Stimulated activated CD4-positive, alpha-beta T cell treated with anti-CD3 and anti-CD28 coated beads, Interleukin-4, amount 100 ng/mL, for 24 hours (primary cell): ENCODE results near the gene CSNK2B.

Experiments
- DNase-seq: peaks from one replicate; pipeline ENCODE4 v3.0.0-alpha.2; 2020

The CSNK2B gene

DNA sequence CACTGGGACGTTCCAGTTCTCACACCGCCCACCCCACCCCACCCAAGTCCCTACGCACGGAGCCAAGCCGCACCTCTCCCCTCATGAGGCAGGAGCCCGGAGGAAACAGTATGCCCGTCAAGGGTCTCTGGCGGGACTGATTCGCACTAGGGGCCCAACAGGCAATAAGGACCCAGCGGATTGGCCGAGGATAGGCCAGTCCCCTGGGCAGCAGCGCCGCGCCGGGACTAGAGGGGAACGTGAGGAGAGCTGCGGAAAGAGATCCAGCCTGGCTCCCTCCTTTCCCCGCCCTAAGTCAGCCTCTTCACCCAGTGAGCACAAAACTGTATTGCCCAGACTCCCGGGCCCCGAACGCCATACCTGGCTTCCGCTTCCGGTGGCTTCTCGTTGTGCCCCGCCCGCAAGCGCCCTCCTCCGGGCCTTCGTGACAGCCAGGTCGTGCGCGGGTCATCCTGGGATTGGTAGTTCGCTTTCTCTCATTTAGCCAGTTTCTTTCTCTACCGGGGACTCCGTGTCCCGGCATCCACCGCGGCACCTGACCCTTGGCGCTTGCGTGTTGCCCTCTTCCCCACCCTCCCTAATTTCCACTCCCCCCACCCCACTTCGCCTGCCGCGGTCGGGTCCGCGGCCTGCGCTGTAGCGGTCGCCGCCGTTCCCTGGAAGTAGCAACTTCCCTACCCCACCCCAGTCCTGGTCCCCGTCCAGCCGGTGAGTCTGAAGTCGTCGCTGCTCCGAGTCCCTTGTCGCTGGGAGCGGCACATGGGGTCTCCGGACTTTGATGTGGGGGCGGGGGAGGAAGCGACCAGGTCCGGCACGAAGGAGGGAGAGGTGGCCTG is at the start of gene CSNK2B:
Gene CSNK2B, plus strand, starts transcription at position 580 of the 836 bp plus-strand sequence. CDS start 752 bp downstream, outside the sequence.
- DNase-seq = peak; percentile 99

DNA sequence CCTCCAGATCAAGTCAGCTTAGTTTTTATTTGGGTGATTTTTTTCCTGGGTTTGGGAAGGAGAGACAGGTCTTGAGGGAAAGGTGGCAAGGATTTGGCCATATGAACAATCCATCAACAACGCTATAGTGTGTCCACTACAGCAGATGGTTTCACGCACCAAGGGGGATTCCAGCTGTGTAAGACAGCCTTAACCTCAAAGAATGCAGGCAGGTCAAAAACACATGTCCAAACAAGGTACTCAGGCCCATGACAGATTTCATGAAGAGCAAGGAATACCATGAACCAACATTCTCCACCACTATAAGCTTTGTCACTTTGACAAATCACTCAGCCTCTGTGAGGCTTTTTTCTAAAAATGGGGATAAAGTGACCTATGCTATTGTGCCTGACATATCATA is 48.9 kb upstream of the CSNK2B start:
- DNase-seq = no peak

DNA sequence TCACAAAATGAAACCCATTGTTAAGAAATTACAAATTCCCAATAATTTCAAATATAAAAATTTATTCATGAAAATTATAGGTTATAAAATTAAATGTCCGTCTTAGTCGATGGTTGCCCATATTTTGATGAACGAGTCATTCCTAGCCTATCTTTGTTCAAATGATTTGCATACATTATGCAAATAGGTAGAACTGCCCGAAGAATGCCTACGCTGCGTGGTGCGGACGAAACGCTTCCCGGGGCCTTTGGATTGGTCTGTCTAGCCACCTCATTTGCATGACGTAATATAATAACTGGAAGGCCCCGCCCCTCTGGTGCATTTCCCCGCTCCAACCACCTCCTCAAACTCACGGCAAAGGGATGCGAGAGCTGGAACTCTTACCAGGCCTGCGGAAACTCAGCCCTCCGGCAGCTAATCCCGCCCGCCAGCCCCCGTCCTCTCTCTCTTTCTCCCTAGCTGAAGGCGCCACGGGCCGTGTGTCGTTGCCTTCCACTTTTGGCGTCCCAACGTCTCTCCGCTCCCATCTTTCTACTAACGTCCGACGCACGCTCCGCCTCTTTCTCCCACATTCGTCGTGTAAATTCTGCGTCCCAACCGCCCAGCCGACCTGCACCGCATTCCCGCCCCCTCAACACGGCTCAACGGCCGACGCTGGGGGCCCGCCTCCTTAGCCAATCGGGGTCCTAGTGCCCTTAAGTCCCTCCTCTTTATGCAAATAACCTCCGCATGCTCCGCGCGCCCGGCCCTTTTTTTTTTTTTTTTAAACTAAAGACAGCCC is 45.9 kb upstream of the CSNK2B start:
- DNase-seq = peak; percentile 98

DNA sequence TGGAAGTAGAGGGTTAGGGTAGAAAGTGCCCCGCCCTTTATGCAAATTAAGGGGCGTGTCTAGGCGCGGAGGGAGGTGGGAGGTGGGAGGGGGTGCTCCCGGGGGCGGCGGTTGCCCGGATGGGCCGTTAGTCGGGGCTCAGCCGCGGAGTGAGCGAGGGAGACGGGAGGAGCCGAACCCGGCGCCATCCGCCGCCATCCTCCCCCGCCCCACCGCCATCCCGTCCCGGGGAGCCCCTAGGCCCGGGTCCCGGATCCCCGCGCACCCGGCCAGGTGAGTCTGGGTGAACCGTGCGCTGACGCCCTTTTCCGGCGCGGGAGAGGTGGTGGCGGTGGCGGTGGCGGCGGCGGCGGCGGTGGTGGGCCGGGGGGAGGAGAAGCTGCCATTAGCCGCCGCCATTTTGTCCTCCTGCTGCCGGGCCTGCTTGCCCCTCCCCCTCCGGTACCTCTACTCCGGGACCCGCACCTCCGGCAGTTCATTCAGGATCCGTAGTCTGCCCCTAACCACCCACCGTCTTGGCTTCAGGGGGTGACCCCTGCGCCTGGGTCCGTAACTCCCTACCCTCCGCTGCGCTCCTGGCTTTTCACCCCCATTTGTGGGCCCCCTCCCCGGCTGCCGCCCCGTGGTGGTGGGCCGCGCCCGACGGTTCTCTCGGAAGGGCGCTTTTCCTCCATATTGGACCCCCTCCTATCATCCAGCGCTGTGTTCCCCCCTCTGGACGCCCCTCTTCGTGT is 45.1 kb upstream of the CSNK2B start, which contains the start of gene PRRC2A:
Gene PRRC2A, plus strand, starts transcription at position 130 of the 734 bp plus-strand sequence. CDS start 2,075 bp downstream, outside the sequence.
- peak; percentile 96 for DNase-seq

DNA sequence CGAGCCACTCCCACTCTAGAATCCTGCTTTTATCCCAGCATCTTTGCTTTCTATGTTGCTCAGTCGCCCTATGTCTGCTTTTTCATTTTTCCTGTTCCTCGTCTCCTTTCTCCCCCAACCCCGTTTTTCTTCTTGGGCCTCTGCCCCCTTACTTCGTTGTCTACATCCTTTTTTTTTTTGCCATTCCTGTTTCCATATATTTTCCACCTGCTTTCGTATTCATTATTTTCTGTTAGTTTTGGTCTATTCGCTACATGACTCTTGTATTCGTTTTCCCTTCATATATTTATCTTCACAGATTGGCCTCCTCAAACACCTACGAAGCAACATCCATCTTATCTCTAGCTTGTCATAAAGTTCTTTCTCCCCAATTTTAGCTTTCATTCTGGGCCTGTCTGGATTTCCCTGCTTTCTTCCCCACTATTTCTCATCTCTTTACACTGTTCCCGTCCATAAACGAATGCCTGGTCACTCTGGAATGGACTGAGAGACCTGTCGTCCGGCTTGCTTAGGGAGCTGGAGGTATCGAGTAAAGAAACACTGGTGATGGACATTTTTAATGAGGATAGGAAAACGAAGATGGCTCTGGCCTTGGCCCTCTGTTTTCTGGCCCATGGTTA is 44.5 kb upstream of the CSNK2B start:
- DNase-seq = no peak

DNA sequence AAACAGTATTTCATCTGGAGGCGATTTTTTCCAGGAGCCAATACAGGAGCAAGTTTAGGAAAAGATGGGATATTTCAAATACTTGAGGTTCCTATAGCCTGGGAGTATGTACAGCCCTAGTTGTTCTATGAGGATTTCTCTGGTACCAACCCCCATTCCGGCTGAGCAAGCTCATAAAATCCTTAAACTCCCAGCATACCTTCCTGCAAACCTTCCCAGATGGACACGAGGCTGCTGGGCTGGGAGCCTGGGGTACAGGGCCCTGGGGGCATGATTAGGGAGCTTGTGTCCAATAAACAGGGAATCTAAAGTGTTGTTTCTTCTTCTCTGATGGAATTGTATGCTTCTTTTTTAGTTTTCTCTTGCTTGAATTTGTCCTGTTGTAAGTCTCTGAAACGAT is 43.9 kb upstream of the CSNK2B start:
- DNase-seq = no peak

DNA sequence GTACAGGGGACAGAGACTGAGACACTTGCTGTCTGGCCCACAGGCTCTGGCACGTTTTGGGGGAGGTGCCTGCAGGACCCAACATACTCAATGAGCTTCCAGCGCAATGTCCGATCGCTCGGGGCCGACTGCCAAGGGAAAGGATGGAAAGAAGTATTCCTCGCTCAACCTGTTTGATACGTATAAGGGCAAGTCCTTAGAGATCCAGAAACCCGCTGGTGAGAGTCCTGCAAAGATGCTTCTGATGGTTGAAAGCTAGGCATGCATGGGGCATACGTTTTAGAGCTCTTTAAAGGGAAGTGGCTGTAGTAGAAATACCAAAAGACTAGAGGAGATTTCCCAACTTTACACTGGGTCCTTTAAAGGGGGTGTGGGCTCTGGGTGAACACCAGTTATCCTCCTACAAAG is 43.2 kb upstream of the CSNK2B start:
- no peak for DNase-seq

DNA sequence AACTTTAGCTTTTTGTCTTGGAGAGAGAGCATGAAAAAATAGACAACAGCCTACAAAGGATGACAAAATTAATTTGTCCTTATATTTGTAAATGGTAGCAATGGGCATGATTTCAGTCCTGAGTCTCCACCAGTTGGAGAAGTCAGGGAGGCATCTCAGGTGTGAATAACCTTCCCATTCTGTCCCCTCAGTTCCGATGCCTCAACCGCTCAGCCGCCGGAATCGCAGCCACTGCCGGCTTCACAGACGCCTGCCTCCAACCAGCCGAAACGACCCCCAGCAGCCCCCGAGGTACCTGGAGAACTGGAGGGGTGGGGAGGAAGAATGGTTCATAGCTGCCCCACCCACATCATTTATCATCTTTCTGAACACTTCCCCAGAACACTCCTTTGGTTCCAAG is 41.8 kb upstream of the CSNK2B start:
- DNase-seq = no peak

DNA sequence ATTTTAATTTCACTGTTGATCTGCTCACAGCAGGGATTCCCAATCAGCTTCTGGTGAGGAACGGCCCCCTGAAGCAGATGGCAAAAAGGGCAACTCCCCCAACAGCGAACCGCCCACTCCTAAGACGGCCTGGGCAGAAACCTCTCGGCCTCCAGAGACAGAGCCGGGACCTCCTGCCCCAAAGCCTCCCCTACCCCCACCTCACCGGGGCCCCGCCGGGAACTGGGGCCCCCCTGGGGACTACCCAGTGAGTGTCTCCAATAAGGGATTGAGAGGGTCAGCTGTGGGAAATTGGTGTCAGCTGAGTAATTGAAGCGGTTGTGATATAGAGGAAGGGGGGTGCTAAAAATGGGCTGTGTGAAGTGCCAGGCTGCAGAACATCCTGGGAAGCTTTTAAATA is 38.9 kb upstream of the CSNK2B start:
- DNase-seq = no peak

DNA sequence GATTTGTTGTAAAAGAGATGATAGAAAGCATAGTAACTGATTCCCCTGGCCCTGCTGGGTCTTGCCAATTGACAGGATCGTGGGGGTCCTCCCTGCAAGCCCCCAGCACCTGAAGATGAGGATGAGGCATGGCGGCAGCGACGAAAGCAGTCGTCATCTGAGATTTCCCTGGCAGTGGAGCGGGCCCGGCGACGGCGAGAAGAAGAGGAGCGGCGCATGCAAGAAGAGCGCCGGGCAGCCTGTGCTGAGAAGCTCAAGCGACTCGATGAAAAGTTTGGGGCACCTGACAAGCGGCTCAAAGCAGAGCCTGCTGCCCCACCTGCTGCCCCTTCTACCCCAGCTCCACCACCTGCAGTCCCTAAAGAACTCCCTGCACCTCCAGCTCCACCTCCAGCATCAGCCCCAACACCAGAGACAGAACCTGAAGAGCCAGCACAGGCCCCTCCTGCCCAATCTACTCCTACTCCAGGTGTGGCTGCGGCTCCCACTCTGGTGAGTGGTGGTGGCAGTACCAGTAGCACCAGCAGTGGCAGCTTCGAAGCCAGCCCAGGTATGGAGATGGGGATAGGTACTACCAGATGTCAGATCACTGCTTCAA is 38.1 kb upstream of the CSNK2B start:
- DNase-seq = no peak

DNA sequence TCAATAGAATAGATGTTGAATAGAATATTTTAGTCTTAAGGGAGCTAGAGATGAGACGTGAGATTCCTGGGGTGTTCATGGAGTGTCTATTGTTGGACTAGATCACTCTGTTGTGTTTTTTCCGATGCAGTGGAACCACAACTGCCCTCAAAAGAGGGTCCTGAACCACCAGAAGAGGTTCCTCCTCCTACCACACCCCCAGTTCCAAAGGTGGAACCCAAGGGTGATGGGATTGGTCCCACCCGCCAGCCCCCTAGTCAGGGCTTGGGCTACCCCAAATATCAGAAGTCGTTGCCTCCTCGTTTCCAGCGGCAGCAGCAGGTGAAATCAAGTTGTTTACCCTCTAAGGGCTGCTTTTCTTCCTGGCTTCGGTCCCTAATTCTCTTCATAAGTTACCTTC is 36.9 kb upstream of the CSNK2B start:
- DNase-seq = no peak

DNA sequence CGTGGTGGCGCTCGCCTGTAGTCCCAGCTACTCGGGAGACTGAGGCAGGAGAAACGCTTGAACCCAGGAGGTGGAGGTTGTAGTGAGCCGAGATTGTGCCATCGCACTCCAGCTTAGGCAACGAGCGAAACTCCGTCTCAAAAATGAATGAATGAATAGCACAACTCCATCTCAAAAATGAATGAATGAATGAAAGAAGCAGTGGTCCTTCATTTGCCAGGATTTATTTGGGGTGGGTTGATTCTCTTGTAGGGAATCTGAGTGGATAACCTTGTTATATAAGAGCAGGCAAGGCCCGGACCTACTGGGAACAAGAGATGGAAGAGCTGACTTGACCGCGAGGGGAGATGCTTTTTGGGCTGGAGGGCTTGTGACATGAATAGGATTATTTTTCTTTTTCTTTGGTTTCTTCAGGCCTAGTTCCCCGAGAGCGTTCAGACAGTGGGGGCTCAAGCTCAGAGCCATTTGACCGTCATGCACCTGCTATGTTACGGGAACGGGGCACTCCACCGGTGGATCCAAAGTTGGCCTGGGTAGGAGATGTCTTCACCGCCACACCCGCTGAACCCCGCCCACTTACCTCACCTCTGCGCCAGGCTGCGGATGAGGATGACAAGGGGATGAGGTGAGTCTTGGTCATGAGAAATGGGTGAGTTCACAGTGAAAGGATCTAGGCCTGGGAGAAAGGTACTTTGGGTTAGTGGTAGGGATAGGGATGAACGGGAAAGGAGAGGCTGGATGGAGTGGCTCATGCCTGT is 35.5 kb upstream of the CSNK2B start:
- no peak for DNase-seq

DNA sequence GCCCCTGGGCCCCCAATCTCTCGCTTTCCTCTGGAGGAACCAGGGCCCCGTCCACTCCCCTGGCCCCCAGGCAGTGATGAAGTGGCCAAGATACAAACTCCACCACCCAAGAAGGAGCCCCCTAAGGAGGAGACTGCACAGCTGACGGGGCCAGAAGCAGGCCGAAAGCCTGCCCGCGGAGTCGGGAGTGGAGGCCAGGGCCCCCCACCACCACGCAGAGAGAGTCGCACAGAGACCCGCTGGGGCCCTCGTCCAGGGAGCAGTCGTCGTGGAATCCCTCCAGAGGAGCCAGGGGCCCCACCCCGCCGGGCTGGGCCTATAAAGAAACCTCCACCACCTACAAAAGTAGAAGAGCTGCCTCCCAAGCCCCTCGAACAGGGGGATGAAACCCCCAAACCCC is 34.7 kb upstream of the CSNK2B start:
- no peak for DNase-seq

DNA sequence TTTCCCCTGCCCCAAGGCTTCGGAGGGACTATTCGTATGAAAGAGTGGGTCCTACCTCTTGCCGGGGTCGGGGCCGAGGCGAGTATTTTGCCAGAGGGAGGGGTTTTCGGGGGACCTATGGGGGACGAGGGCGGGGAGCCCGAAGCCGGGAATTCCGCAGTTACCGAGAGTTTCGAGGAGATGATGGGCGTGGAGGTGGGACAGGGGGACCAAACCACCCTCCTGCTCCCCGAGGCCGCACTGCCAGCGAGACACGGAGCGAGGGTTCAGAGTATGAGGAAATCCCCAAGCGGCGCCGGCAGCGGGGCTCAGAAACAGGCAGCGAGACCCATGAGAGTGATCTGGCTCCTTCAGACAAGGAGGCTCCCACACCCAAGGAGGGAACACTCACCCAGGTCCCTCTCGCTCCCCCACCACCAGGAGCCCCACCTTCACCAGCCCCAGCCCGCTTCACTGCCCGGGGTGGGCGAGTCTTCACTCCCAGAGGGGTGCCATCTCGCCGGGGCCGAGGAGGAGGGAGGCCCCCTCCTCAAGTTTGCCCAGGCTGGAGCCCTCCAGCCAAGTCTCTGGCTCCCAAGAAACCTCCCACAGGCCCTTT is 34.1 kb upstream of the CSNK2B start:
- DNase-seq = no peak

DNA sequence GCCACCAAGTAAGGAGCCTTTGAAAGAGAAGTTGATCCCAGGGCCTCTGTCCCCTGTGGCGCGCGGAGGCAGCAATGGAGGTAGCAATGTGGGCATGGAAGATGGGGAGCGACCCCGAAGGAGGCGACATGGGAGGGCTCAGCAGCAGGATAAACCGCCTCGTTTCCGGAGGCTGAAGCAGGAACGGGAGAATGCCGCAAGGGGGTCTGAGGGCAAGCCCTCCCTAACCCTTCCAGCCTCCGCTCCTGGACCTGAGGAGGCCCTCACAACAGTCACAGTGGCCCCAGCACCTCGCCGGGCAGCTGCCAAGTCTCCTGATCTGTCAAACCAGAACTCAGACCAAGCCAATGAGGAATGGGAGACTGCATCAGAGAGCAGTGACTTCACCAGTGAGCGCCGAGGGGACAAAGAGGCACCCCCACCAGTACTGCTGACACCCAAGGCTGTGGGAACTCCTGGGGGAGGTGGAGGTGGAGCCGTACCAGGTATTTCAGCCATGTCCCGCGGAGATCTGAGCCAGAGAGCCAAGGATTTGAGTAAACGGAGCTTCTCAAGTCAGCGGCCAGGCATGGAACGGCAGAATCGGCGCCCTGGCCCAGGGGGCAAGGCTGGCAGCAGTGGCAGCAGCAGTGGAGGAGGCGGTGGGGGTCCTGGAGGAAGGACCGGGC is 33.5 kb upstream of the CSNK2B start:
- DNase-seq = no peak

DNA sequence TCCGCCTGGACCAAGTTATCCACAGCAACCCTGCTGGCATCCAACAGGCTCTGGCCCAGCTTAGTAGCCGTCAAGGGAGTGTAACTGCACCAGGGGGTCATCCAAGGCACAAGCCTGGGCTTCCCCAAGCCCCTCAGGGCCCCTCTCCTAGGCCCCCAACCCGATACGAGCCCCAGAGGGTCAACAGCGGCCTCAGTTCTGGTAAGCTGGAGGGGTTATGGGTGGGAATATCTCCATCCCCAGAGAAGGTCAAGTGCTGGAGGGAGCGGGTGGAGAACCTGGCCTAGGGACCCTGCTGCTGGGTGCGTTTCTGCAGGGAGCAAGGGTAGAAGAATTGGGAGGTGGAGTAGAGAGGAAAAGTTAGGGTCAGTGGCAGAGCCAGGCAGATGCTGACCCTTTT is 32.4 kb upstream of the CSNK2B start:
- no peak for DNase-seq

DNA sequence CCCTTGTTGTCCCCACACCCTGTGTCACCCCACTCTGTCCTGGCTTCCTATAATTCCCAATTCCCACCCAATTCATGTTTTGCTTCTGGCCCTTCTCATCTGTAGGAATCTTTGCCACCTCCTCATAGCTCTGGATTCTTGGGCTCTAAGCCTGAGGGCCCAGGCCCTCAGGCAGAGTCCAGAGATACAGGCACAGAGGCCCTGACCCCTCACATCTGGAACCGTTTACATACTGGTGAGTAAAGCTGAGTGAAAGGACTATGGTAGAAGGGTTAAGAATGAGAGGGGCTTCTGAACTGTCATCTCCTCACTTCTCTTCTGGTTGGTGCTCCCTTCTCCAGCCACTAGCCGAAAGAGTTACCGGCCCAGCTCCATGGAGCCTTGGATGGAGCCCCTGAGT is 31.7 kb upstream of the CSNK2B start:
- DNase-seq = no peak

DNA sequence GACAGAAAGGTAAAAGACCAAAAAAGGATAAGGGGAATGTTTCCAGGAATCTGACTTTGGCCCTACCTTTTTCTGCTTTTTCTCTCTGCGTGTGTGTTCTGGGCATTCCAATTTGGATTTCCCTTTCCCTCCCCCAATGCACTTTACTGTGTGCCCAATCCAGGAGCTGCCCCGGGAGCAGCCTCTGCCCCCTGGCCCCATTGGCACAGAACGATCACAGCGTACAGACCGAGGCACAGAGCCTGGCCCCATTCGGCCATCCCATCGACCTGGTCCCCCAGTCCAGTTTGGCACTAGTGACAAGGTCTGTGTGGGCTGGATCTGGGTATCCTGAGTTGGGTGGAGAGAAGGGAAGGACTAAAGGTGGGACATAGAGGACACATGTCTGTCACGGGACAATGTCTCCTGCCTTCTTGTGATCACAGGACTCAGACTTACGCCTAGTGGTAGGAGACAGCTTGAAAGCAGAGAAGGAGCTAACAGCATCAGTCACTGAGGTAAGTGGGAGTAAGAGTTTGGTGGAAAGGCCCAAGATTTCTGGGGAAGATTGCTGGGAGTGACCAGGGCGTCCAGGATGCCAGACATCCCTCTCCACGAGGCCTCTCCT is 30.8 kb upstream of the CSNK2B start:
- DNase-seq = no peak

DNA sequence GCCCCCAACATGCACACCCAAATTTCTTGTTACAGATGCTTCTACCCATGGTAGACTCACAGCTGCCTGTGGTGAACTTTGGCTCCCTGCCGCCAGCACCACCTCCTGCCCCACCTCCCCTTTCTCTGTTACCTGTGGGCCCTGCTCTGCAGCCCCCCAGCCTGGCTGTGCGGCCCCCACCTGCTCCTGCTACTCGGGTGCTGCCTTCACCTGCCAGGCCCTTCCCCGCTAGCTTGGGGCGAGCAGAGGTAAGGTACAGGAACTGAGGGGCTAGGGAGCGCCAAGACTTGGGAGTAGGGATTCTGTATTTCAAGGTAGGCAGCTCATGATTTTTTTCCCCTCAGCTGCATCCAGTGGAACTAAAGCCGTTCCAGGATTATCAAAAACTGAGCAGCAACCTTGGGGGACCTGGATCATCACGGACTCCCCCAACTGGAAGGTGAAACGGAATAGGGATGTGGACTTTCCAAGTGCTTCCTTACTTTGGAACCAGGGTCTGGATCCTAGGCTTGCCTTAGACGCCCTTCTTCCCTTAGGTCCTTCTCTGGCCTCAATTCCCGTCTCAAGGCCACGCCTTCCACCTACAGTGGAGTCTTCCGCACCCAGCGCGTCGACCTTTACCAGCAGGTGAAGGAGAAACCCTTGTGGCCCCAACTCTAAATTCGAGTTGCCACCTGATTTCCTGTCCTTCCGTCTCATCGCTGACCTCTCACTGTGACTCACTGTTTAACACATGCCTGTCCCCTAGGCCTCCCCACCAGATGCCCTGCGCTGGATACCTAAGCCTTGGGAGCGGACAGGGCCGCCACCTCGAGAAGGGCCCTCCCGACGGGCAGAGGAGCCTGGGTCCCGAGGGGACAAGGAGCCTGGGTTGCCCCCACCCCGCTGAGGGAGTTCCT is 28.9 kb upstream of the CSNK2B start:
- DNase-seq = no peak
